Stimulated activated memory B cell treated with anti-CD40 and anti-IgM and Interleukin-4, amounts not matched to agents 10 μg/mL and 1 μg/mL and 100 μg/mL, for 72 hours (primary cell): ENCODE measurements around the gene FGD5.

Source experiments
- ATAC-seq: fragments of 150-1000 bp; cut with Tn5 transposase; 2 replicates; pipeline ENCODE4 v1.10.0; 2021
- H3K27ac Mint-ChIP-seq: one replicate; pipeline ENCODE4 v1.8.0; 2022; ENCODE audit warnings: mild to moderate bottlenecking, mixed read lengths
- H3K27me3 Mint-ChIP-seq: one replicate; pipeline ENCODE4 v1.8.0; 2022; ENCODE audit warnings: mixed read lengths
- H3K36me3 Mint-ChIP-seq: one replicate; pipeline ENCODE4 v1.8.0; 2022; ENCODE audit warnings: mixed read lengths
- H3K4me1 Mint-ChIP-seq: one replicate; pipeline ENCODE4 v1.8.0; 2022; ENCODE audit warnings: mixed read lengths
- H3K4me3 Mint-ChIP-seq: one replicate; pipeline ENCODE4 v1.8.0; 2022; ENCODE audit warnings: mild to moderate bottlenecking, moderate library complexity, mixed read lengths
- H3K9me3 Mint-ChIP-seq: one replicate; pipeline ENCODE4 v1.8.0; 2022; ENCODE audit warnings: mixed read lengths

The FGD5 gene

DNA sequence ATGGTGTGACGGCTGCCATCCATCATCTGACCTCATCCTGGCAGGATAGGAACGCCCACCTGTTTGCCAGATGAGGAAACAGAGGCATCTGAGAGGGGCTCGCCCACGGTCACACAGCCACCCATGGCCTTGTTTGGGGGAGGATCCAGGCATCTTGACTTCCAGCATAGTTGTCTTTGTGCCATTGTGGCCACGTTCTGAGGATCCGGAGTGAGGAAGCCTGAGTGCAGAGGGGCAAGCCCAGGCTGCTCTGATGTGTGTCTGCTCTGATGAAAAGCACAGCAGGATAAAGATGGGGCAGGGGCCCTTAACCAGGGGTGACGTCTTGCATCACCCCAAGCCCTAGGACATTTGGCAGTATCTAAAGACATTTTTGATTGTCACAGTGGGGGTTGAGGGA is 58.7 kb downstream of the FGD5 start:
- H3K9me3 Mint-ChIP-seq, result no peaks in the 10 kb centered on the region
- H3K4me3 Mint-ChIP-seq, result no peak overlapping the region
- H3K27ac Mint-ChIP-seq, result no peak overlapping the region
- ATAC-seq, result no peak
- peaks cover 26% of the 10 kb centered on the region for H3K27me3 Mint-ChIP-seq
- no peaks in the 10 kb centered on the region for H3K36me3 Mint-ChIP-seq
- H3K4me1 Mint-ChIP-seq, result peaks cover 8% of the 10 kb centered on the region

DNA sequence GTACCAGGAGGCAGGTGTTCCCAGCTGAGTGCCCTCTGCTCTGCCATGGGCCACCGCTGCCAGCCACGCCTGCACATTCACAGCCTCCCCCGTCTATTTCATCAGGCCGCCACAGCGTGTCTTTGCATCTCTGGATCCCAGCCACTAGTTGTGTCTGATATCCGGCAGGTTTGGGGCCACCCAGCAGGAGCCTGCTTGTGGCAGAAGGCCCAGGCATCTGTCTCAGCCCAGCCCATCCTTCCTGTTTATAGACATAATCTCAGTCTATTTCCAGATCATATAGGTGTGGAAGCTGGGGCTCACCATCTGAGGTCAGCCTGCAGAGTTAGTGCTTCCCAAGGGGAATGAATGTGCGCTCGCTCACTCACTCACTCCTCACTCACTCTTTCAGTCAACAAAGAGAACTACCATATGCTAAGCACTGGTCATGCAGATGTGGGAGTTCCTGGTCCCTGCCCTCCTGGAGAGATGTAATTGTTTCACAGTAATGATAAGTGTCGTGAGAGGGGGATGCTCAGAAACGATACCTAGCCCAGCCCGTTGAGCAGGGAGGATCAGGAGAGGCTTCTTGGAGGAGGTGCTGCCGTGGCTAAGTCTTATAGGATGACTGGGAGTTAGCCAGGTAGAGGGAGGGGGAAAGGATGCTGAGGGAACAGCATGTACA is 60.6 kb downstream of the FGD5 start:
- H3K36me3 Mint-ChIP-seq, result no peaks in the 10 kb centered on the region
- no peaks in the 10 kb centered on the region for H3K9me3 Mint-ChIP-seq
- ATAC-seq, result no peak
- peaks cover 8% of the 10 kb centered on the region for H3K4me1 Mint-ChIP-seq
- peaks cover 26% of the 10 kb centered on the region for H3K27me3 Mint-ChIP-seq
- H3K27ac Mint-ChIP-seq, result no peak overlapping the region
- no peak overlapping the region for H3K4me3 Mint-ChIP-seq

DNA sequence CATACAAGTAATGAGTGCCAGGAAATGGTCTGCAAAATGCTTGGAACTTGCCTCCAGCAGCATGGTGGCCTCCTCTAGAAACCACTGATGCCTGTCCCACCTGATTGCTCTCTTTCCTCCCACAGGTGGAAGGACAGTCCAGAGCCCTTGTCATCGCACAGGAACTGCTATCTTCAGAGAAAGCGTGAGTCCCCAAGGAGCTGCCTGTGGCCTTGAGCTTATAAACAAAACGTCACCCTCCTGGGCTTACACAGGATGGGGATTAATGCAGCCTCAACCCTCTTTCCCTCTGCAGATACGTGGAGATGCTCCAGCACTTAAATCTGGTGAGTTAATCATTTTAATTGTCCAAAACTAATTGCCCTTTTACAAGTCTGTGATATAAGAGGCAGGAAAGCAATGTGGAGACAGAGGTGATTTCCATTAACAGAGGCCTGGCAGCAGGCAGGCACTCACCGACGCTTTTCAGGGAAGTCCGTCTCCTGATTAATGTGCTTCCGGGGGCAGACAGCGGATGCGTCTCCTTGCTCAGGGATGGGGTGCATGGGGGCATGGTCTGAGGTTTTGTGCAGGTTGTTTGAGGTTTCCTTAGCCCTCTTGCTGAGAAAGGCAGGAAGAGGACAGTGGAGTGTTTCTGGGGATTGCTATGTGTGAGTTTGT is 61.8 kb downstream of the FGD5 start:
- peaks cover 8% of the 10 kb centered on the region for H3K4me1 Mint-ChIP-seq
- no peak overlapping the region for H3K4me3 Mint-ChIP-seq
- no peak overlapping the region for H3K27ac Mint-ChIP-seq
- no peaks in the 10 kb centered on the region for H3K36me3 Mint-ChIP-seq
- no peak for ATAC-seq
- no peaks in the 10 kb centered on the region for H3K9me3 Mint-ChIP-seq
- H3K27me3 Mint-ChIP-seq, result peaks cover 18% of the 10 kb centered on the region

DNA sequence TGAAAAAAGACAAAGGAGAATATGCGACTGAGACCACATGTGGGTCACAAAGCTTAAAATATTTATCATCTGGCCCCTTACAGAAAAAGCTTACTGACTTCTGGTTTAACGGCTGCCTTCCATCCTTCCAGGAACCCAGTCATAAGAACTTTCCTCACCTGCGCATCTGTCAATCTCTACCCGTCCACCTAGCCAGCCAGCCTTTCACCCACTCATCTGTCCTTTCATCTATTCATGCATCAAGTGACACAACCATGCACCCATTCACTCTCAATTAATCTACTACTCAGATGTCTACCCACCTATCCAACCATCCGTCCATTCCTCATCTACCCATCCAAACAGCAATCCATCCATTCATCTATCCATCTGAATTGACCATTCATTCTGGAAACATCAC is 64.5 kb downstream of the FGD5 start:
- Mint-ChIP-seq H3K27me3 (peaks cover 18% of the 10 kb centered on the region), H3K27ac (no peak overlapping the region), H3K36me3 (no peaks in the 10 kb centered on the region), H3K4me1 (peaks cover 8% of the 10 kb centered on the region), H3K4me3 (no peak overlapping the region), H3K9me3 (no peaks in the 10 kb centered on the region)
- ATAC-seq, result no peak

DNA sequence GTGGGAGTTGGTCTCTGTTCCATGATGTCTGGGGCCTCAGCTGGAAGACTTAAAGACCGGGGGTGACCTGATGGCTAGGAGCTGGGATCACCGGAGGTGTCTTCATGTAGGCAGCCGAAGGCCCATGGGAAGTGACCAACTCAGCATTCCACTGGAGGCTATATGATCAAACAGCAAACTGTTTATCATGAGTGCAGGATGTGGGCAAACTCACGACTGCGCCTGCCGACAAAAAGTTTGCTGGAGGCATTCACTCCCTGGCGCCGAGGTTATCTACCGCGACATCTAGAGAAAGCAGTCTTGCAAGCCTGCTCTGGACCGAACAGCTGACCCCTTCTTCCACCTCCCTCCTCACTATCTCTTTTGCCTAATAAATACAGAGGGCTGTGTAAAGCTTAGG is 65.9 kb downstream of the FGD5 start:
- no peak for ATAC-seq
- Mint-ChIP-seq H3K4me1 (peaks cover 8% of the 10 kb centered on the region), H3K4me3 (no peak overlapping the region), H3K9me3 (no peaks in the 10 kb centered on the region), H3K27ac (no peak overlapping the region), H3K27me3 (peaks cover 11% of the 10 kb centered on the region), H3K36me3 (no peaks in the 10 kb centered on the region)

DNA sequence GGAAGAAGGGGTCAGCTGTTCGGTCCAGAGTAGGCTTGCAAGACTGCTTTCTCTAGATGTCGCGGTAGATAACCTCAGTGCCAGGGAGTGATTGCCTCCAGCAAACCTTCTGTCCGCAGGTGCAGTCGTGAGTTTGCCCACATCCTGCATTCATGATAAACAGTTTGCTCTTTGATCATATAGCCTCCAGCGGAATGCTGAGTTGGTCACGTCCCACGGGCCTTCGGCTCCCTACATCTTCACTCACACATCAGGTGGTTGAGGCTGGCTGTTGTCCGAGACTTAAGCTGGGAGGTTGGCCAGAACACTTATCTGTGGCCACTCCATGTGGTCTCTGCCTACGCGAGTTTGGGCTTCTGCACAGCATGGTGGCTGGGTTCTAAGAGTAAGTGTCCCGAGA is 66.5 kb downstream of the FGD5 start:
- H3K27me3 Mint-ChIP-seq, result peaks cover 16% of the 10 kb centered on the region
- ATAC-seq, result no peak

DNA sequence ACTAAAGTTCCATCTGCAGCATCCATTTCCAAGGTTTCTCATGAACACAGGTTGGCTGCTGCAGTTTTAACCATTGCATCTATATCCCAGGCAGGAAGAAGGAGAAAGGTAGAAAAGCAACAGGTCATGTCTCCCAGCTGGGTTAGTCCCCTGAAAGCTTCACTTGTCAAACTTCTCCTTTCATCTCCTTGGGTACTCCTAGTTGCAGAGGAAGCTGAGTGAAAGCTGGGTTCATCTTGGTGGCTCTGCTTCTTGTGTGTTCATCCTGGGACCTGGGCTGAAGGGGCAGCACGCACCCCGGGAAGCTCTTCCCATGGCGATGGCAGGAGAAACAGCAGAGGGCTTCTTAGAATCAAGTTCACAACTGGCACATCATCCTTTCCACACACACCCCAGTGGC is 67.3 kb downstream of the FGD5 start:
- Mint-ChIP-seq H3K27me3 (peaks cover 16% of the 10 kb centered on the region), H3K27ac (no peak overlapping the region), H3K4me3 (no peak overlapping the region), H3K4me1 (peaks cover 2% of the 10 kb centered on the region), H3K36me3 (no peaks in the 10 kb centered on the region), H3K9me3 (no peaks in the 10 kb centered on the region)
- no peak for ATAC-seq

More for the DNA sequence above, 66.5 kb downstream of the FGD5 start:
- Mint-ChIP-seq H3K4me1 (peaks cover 8% of the 10 kb centered on the region), H3K4me3 (no peak overlapping the region), H3K27ac (no peak overlapping the region), H3K9me3 (no peaks in the 10 kb centered on the region), H3K36me3 (no peaks in the 10 kb centered on the region)

DNA sequence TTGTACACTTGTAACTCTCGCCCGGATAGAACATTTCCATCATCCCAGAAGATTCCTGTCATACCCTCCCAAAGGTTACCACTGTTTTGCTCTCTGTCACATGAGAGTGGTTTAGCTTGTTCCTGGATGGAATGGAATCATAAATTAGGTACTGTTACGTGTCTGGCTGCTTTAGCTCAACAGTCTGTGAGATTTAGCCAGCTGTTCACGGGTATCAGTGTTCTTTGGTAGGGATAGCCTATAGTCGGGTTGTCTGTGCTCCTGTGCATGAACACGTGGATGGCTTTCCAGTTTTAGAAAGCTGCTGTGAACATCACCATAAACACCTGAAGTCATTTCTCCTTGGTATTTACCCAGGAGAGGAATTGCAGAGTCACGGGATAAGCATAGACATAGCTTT is 70.4 kb downstream of the FGD5 start:
- H3K4me1 Mint-ChIP-seq, result peaks cover 5% of the 10 kb centered on the region
- H3K36me3 Mint-ChIP-seq, result no peaks in the 10 kb centered on the region
- peaks cover 35% of the 10 kb centered on the region for H3K27me3 Mint-ChIP-seq
- H3K4me3 Mint-ChIP-seq, result no peak overlapping the region
- no peak for ATAC-seq
- no peak overlapping the region for H3K27ac Mint-ChIP-seq
- peaks cover 3% of the 10 kb centered on the region for H3K9me3 Mint-ChIP-seq

DNA sequence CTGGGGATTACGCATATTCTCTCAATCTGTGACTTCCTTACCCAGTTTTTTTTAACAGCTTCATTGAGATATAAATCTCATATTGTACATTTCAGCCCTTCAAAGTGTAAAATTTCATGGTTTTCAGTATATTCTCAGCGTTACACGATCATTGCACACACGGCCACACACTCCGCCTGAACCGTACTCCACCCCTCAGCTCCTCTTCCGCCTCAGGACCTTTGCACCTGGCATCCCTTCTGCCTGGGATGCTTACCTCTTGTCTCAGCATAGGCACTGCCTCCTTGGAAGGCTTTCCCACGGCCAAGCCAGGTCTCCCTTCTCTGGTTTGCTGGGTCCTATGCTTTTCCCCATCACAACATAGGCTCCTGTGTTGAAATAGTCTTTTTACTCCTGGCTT is 71.2 kb downstream of the FGD5 start:
- Mint-ChIP-seq H3K27ac (no peak overlapping the region), H3K9me3 (peaks cover 3% of the 10 kb centered on the region), H3K4me3 (no peak overlapping the region), H3K4me1 (peaks cover 5% of the 10 kb centered on the region), H3K27me3 (peaks cover 41% of the 10 kb centered on the region), H3K36me3 (no peaks in the 10 kb centered on the region)
- ATAC-seq, result no peak

DNA sequence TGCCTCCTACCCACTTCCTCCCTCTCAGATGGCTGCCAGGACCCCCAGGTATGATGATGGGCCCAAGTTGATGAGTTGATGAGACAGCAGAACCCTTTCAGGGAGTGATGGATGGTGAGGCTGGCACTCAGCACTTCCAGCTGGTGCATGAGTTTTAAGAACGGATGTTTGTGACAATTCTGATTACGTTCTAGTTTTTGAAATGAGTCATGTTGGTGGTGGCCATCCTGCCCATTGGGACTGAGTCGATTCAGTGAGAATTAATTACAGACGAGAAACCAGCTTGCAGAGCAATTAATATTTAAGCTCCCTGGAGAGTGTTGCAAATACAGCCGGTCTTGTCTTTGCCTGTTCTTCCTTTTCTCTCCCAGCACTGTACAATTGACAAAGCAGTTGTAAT is 71.7 kb downstream of the FGD5 start:
- no peak for ATAC-seq
- Mint-ChIP-seq H3K9me3 (peaks cover 3% of the 10 kb centered on the region), H3K4me1 (peaks cover 5% of the 10 kb centered on the region), H3K27ac (no peak overlapping the region), H3K36me3 (no peaks in the 10 kb centered on the region), H3K4me3 (no peak overlapping the region), H3K27me3 (peaks cover 46% of the 10 kb centered on the region)

DNA sequence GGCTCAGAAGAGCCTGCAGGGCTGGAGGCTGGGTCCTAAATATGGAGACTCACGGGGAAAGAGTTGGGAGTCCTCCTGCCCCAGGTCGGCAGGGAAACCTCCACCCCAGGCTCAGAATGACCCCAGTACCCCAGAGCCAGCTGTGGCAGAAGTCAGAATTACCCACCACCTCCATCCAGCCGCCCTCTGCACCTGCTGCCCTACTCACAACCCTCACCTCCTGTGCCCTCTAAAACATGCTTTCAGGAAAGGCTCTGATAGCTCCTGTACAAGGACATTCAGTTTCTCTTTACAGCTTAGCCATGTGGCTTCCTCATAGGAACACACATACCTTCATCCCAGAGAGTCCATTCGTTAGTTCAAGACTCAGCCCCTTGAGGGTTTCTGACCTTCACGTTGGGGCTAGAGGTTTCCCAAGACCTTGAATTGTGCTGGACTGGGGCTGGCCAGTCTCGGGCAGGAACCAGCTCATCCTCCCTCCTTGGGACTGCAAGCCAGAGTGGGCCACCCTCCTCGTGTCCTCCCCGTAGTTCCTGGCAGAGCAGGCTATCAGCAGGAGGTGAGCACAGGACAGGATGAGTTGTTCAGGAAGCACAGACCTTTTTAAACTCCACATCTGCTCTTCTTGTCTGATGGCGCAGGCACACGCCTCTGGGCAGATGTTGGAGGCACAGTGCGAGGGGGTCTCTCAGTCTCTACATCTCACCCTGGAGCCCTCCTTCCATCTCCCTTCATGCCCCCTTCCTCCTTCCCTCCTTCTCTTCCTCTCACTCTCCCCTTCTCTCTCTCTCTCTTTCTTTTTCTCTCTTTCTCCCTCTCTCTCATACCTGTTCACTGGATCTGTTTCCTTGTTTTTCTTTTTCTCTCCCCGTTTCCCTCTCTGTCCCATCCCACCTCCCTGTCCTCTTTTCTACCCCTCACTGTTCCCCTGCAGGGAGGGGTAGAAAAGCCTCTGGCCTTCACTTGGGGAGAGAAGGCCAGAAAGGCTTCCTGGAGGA is 72.7 kb downstream of the FGD5 start:
- Mint-ChIP-seq H3K27me3 (peaks cover 54% of the 10 kb centered on the region), H3K4me3 (no peak overlapping the region), H3K36me3 (no peaks in the 10 kb centered on the region), H3K4me1 (peaks cover 5% of the 10 kb centered on the region), H3K9me3 (peaks cover 3% of the 10 kb centered on the region), H3K27ac (no peak overlapping the region)
- peak; percentile 29 for ATAC-seq

DNA sequence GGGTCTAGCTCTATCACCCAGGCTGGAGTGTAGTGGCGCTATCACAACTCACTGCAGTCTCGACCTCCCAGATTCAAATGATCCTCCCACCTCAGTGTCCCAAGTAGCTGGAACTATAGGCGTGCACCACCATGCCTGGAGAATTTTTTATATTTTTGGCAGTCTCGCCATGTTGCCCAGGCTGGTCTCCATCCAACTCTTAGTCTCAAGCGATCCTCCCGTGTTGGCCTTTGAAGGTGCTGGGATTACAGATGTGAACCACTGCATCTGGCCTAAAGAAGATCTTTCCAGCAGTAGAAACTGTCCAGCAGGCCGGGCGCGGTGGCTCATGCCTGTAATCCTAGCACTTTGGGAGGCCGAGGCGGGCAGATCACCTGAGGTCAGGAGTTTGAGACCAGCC is 73.5 kb downstream of the FGD5 start:
- H3K4me3 Mint-ChIP-seq, result no peak overlapping the region
- no peak for ATAC-seq
- H3K4me1 Mint-ChIP-seq, result peaks cover 5% of the 10 kb centered on the region
- H3K27ac Mint-ChIP-seq, result no peak overlapping the region
- H3K36me3 Mint-ChIP-seq, result no peaks in the 10 kb centered on the region
- H3K27me3 Mint-ChIP-seq, result peaks cover 56% of the 10 kb centered on the region
- peaks cover 3% of the 10 kb centered on the region for H3K9me3 Mint-ChIP-seq

DNA sequence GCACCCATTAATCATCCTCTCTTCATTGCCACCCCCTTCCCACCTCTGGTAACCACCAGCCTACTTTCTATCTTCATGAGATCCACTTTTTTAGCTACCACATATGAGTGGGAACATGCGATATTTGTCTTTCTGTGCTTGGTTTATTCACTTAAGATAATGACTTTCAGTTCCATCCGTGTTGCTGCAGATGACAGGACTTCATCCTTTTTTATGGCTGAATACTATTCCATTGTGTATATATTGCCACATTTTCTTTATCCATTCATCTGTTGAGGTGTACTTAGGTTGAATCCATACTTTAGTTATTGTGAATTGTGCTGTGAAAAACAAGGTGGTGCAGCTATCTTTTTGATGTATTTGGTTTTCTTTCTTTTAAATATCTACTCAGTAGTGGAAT is 75.3 kb downstream of the FGD5 start:
- no peak for ATAC-seq

DNA sequence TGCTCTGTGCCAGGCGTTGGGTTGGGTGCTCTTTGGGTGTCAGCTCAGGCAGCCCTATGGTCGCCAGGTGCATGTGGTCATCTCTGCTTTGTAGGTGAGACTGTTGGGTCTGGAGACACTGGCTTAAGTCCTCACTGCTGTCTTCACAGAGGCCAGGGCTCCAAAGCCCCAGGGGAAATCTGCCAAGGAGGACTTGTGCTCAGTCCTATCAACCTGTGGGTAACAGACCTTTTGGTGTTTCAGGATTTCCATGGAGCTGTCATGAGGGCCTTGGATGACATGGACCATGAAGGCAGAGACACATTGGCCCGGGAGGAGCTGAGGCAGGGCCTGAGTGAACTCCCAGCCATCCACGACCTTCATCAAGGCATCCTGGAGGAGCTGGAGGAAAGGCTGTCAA is 78.5 kb downstream of the FGD5 start:
- Mint-ChIP-seq H3K27ac (no peak overlapping the region), H3K9me3 (peaks cover 3% of the 10 kb centered on the region), H3K4me3 (no peak overlapping the region), H3K4me1 (no peaks in the 10 kb centered on the region), H3K36me3 (no peaks in the 10 kb centered on the region), H3K27me3 (peaks cover 64% of the 10 kb centered on the region)
- ATAC-seq, result no peak

More for the DNA sequence above, 75.3 kb downstream of the FGD5 start:
- H3K9me3 Mint-ChIP-seq, result peaks cover 3% of the 10 kb centered on the region
- H3K36me3 Mint-ChIP-seq, result no peaks in the 10 kb centered on the region
- peaks cover 75% of the 10 kb centered on the region for H3K27me3 Mint-ChIP-seq
- H3K27ac Mint-ChIP-seq, result no peak overlapping the region
- no peak overlapping the region for H3K4me3 Mint-ChIP-seq
- peaks cover 5% of the 10 kb centered on the region for H3K4me1 Mint-ChIP-seq

DNA sequence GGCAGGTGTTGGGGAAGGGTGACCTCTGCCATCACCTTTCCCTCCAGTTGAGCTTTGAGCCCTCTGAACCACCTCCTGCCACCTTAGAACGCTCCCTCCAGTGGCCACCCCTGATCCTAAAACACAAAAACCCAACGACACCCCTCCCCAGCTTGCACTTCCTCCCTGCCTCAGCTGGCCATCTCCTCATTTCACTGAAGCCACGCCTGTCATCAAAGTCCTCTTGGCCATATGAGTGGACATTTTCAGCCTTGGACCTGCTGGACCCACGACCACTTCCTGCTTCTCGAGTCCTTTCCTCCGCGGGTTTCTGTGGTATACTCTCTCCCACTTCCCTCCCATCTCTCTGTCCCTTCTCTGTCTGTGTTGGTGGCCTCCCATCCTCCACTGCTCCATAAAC is 80.2 kb downstream of the FGD5 start:
- no peak overlapping the region for H3K27ac Mint-ChIP-seq
- no peaks in the 10 kb centered on the region for H3K4me1 Mint-ChIP-seq
- H3K36me3 Mint-ChIP-seq, result no peaks in the 10 kb centered on the region
- H3K4me3 Mint-ChIP-seq, result no peak overlapping the region
- peaks cover 57% of the 10 kb centered on the region for H3K27me3 Mint-ChIP-seq
- ATAC-seq, result no peak
- H3K9me3 Mint-ChIP-seq, result peaks cover 2% of the 10 kb centered on the region
